K562 (cell line): ENCODE results near the gene CABP4. TPM values are rescaled to one million over a fixed set of nuclear protein-coding genes. Genes with fewer than 3 reads are reported as not detected.

Experiments used
- CREM ChIP-seq: IDR thresholded peaks from 2 replicates; pipeline ENCODE4 v1.6.1; 2014; ENCODE audit warnings: antibody characterized with exemption, low read depth
- CXXC5 ChIP-seq: fragments of 250-450 bp; sonication (Bioruptor Pico); IDR thresholded peaks from 2 replicates; pipeline ENCODE4 v1.8.0; 2022; ENCODE audit warnings: inconsistent platforms, mild to moderate bottlenecking, moderate library complexity
- FIP1L1 ChIP-seq: fragments of 200-400 bp; formaldehyde crosslinking; IDR thresholded peaks from 2 replicates; pipeline ENCODE4 v1.6.1; 2018; ENCODE audit warnings: mild to moderate bottlenecking, low read depth, low read length; ENCODE audit not compliant: poor library complexity, severe bottlenecking
- FOXP1 ChIP-seq: sonication (generic); formaldehyde crosslinking; IDR thresholded peaks from 2 replicates; pipeline ENCODE4 v1.8.0; 2022; ENCODE audit warnings: mild to moderate bottlenecking, missing genetic modification reagents
- GATAD2B ChIP-seq: fragments of 450-650 bp; IDR thresholded peaks from 2 replicates; pipeline ENCODE4 v1.6.1; 2017; ENCODE audit warnings: mild to moderate bottlenecking, borderline replicate concordance
- HDAC2 ChIP-seq: fragments of 450-650 bp; IDR thresholded peaks from 2 replicates; pipeline ENCODE4 v1.6.1; 2016; ENCODE audit warnings: mild to moderate bottlenecking
- HDAC6 ChIP-seq: IDR thresholded peaks from 2 replicates; pipeline ENCODE4 v1.6.1; 2012; ENCODE audit warnings: low read depth, mild to moderate bottlenecking, control low read depth, inconsistent platforms, low read length, moderate library complexity
- KDM5B ChIP-seq: fragments of 200-600 bp; sonication (generic); IDR thresholded peaks from 2 replicates; pipeline ENCODE4 v1.6.1; 2012; ENCODE audit warnings: low read depth, mild to moderate bottlenecking, moderate library complexity, low read length, control low read depth, inconsistent platforms; ENCODE audit not compliant: insufficient replicate concordance
- SAFB ChIP-seq: fragments of 200-400 bp; formaldehyde crosslinking; IDR thresholded peaks from 2 replicates; pipeline ENCODE4 v1.6.1; 2017; ENCODE audit warnings: low read depth, low read length, borderline replicate concordance
- SP2 ChIP-seq: IDR thresholded peaks from 2 replicates; pipeline ENCODE4 v1.6.1; 2011; ENCODE audit warnings: mild to moderate bottlenecking, low read depth, low read length, moderate library complexity; ENCODE audit not compliant: poor library complexity, severe bottlenecking; ENCODE audit errors: extremely low read depth
- ZBTB7A ChIP-seq: IDR thresholded peaks from 2 replicates; pipeline ENCODE4 v1.6.1; 2011; ENCODE audit warnings: low read depth, mild to moderate bottlenecking, low read length, moderate library complexity, borderline replicate concordance; ENCODE audit not compliant: control insufficient read depth
- ZC3H11A ChIP-seq: IDR thresholded peaks from 2 replicates; pipeline ENCODE4 v1.6.1; 2012; ENCODE audit warnings: low read depth, low read length, improper control_type of control experiment
- ZFP30 ChIP-seq: fragments of 250-450 bp; sonication (Bioruptor Pico); IDR thresholded peaks from 2 replicates; pipeline ENCODE4 v1.8.0; 2022; ENCODE audit warnings: moderate library complexity, mild to moderate bottlenecking, inconsistent platforms, borderline replicate concordance
- ZNF184 ChIP-seq: sonication (generic); formaldehyde crosslinking; IDR thresholded peaks from 2 replicates; pipeline ENCODE4 v1.5.0; 2020; ENCODE audit warnings: missing genetic modification reagents
- ZNF644 ChIP-seq: fragments of 200-800 bp; sonication (Bioruptor generic); IDR thresholded peaks from 2 replicates; pipeline ENCODE4 v1.6.1; 2016; ENCODE audit warnings: low read depth, missing genetic modification characterization, missing compliant biosample characterization
- polyA plus RNA-seq, 8 experiments: library from polyadenylated mRNA; depleted of rRNA in 4 of 8; stranded (reverse) in 5 of 8; unstranded in 3 of 8; fragments of >200 nt; fragmentation: Nextera tagmentation in 2 of 8; fragmentation: Illumina TruSeq in 1 of 8; extraction: Ambion mirVana in 2 of 8; extraction: Trizol in 1 of 8; gene quantifications; 2 replicates each; pipeline versions ENCODE4 v1.2.1 to v1.2.3, GENCODE V29; 2011 to 2014; ENCODE audit warnings: inconsistent platforms in 1 of 8, missing spikeins in 1 of 8
- total RNA-seq, 7 experiments: library from RNA; depleted of rRNA in 6 of 7; stranded (reverse); fragments of >200 nt in 6 of 7; fragmentation: Illumina TruSeq in 2 of 7; extraction: Trizol in 2 of 7; gene quantifications; 2 replicates each; pipeline versions ENCODE4 v1.2.1 to v1.2.3, GENCODE V29; 2011 to 2021; ENCODE audit warnings: low replicate concordance in 1 of 7
- TF ChIP-seq, protein P1 (sequence below): fragments of 250-450 bp; sonication (Bioruptor Pico); IDR thresholded peaks from 2 replicates; pipeline ENCODE4 v1.4.0; 2020; ENCODE audit warnings: mild to moderate bottlenecking, moderate library complexity
- TF ChIP-seq, protein P2 (sequence below): sonication (generic); formaldehyde crosslinking; IDR thresholded peaks from 2 replicates; pipeline ENCODE4 v1.8.0; 2022; ENCODE audit warnings: missing genetic modification reagents, mild to moderate bottlenecking, moderate library complexity, borderline replicate concordance
- TF ChIP-seq, protein P3 (sequence below): fragments of 450-650 bp; IDR thresholded peaks from 2 replicates; pipeline ENCODE4 v1.6.1; 2016; ENCODE audit warnings: borderline replicate concordance

The CABP4 gene
- total and polyA plus RNA-seq, 9 of the 15 experiments (the other 6 are each of a cell fraction or from before 2014, with no cell fraction given) = 0.11 TPM; not detected in 8

DNA sequence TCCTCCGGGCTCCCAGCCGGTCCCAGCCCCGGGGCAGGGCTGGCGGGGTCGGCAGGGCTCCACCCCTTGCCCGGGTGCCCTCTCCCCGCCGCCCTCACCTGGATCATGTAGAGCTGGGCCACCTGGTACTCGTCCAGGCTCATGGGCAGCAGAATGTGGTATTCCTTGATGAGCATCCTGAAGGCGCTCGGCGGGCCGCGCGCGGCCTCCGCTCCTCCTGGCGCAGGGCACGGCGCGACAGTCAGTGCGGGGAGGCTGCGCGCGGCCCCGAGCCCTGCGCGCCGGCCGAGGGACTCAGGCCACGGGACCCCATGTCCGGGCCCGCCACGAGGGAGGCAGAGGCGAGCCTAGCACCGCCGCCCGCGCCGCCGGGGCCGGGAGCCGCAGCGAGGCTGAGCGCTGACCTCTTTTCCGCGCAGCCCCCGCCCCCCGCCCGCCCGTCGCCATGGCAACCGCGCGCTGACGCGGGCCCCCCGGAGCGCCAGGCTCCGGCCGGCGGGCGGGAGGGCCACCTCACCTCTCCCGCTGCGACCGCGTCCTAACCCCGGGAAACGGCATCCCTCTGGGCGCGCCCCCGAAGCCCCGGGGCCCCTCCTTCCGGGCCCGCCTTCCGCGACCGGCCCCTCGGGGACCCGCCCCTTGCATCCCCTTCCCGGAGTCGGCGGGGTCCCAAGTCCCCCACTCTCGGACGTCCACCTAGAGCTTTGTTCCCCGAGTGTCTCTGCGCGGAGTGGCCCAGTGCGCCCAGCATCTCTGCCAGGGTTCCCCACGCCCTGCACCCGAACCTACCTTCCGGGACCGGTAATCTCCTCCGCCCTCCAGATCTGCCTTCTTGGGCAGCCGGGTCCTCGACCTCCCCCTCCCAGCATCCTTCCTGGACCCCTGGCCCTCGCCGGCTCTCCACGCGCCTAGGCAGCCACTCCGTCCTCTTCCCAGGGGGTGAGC, 49.1 kb downstream of the CABP4 start (continued):
- TF ChIP-seq, protein P1, sequence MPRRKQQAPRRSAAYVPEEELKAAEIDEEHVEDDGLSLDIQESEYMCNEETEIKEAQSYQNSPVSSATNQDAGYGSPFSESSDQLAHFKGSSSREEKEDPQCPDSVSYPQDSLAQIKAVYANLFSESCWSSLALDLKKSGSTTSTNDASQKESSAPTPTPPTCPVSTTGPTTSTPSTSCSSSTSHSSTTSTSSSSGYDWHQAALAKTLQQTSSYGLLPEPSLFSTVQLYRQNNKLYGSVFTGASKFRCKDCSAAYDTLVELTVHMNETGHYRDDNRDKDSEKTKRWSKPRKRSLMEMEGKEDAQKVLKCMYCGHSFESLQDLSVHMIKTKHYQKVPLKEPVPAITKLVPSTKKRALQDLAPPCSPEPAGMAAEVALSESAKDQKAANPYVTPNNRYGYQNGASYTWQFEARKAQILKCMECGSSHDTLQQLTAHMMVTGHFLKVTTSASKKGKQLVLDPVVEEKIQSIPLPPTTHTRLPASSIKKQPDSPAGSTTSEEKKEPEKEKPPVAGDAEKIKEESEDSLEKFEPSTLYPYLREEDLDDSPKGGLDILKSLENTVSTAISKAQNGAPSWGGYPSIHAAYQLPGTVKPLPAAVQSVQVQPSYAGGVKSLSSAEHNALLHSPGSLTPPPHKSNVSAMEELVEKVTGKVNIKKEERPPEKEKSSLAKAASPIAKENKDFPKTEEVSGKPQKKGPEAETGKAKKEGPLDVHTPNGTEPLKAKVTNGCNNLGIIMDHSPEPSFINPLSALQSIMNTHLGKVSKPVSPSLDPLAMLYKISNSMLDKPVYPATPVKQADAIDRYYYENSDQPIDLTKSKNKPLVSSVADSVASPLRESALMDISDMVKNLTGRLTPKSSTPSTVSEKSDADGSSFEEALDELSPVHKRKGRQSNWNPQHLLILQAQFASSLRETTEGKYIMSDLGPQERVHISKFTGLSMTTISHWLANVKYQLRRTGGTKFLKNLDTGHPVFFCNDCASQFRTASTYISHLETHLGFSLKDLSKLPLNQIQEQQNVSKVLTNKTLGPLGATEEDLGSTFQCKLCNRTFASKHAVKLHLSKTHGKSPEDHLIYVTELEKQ (CRISPR knock-in tag) = no peak
- TF ChIP-seq FOXP1 (CRISPR knock-in tag) (peak; percentile 58; the same call in 1 of the 2 replicates), CXXC5 (CRISPR knock-in tag) (peak; percentile 31), FIP1L1 (peak; percentile 7), ZFP30 (CRISPR knock-in tag) (no peak), HDAC2 (0 out of 2 replicates have a peak, but pooled peaks have one; percentile 35), ZNF644 (tag) (no peak), ZC3H11A (no peak), SAFB (peak; percentile 56; the same call in 1 of the 2 replicates), GATAD2B (0 out of 2 replicates have a peak, but pooled peaks have one; percentile 63), HDAC6 (0 out of 2 replicates have a peak, but pooled peaks have one; percentile 51), SP2 (no peak), ZNF184 (CRISPR knock-in tag) (no peak), CREM (peak; percentile 28; the same call in 1 of the 2 replicates), ZBTB7A (peak; percentile 39; the same call in 1 of the 2 replicates), KDM5B (peak; percentile 61)
- TF ChIP-seq, protein P2, sequence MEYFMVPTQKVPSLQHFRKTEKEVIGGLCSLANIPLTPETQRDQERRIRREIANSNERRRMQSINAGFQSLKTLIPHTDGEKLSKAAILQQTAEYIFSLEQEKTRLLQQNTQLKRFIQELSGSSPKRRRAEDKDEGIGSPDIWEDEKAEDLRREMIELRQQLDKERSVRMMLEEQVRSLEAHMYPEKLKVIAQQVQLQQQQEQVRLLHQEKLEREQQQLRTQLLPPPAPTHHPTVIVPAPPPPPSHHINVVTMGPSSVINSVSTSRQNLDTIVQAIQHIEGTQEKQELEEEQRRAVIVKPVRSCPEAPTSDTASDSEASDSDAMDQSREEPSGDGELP (CRISPR knock-in tag) = 0 out of 2 replicates have a peak, but pooled peaks have one; percentile 38
- TF ChIP-seq, protein P3, sequence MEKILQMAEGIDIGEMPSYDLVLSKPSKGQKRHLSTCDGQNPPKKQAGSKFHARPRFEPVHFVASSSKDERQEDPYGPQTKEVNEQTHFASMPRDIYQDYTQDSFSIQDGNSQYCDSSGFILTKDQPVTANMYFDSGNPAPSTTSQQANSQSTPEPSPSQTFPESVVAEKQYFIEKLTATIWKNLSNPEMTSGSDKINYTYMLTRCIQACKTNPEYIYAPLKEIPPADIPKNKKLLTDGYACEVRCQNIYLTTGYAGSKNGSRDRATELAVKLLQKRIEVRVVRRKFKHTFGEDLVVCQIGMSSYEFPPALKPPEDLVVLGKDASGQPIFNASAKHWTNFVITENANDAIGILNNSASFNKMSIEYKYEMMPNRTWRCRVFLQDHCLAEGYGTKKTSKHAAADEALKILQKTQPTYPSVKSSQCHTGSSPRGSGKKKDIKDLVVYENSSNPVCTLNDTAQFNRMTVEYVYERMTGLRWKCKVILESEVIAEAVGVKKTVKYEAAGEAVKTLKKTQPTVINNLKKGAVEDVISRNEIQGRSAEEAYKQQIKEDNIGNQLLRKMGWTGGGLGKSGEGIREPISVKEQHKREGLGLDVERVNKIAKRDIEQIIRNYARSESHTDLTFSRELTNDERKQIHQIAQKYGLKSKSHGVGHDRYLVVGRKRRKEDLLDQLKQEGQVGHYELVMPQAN = peak; percentile 56; the same call in 1 of the 2 replicates
